OCI-LY3 (cell line): ENCODE measurements around the gene ARHGEF16.
A peak's percentile ranks its signal among the peaks of the same experiment; 100 is the strongest.

Experiments
- H2AFZ ChIP-seq: fragments of 200-600, 300-600 bp; shearing (Covaris generic); 2 replicates; pipeline ENCODE4 v1.6.0; 2014; ENCODE audit warnings: antibody characterized with exemption, low read depth, low read length
- H3K27ac ChIP-seq: fragments of 200-600, 300-600 bp; sonication (generic); 2 replicates; pipeline ENCODE4 v1.5.1; 2014; ENCODE audit warnings: mild to moderate bottlenecking, low read length, moderate library complexity, mixed read lengths
- H3K27me3 ChIP-seq: fragments of 200-600, 300-600 bp; sonication (generic); 2 replicates; pipeline ENCODE4 v1.6.1; 2014; ENCODE audit warnings: low read depth, low read length, mixed read lengths
- H3K36me3 ChIP-seq: fragments of 200-600, 300-600 bp; sonication (generic); replicated peaks from 2 replicates; pipeline ENCODE3; 2014; ENCODE audit warnings: low read depth, low read length, mixed read lengths
- H3K4me1 ChIP-seq: fragments of 300-600, 200-600 bp; sonication (generic); 2 replicates; pipeline ENCODE4 v1.6.1; 2014; ENCODE audit warnings: low read length, mixed read lengths
- H3K4me2 ChIP-seq: fragments of 200-600, 300-600 bp; sonication (generic); 2 replicates; pipeline ENCODE4 v1.6.1; 2014; ENCODE audit warnings: low read length, mixed read lengths
- H3K4me3 ChIP-seq: fragments of 300-600, 200-600 bp; sonication (generic); 2 replicates; pipeline ENCODE4 v1.5.1; 2014; ENCODE audit warnings: antibody characterized with exemption, mild to moderate bottlenecking, low read length, moderate library complexity
- H3K79me2 ChIP-seq: fragments of 300-600, 200-600 bp; shearing (Covaris generic); 2 replicates; pipeline ENCODE4 v1.6.1; 2014; ENCODE audit warnings: mild to moderate bottlenecking, low read length, mixed read lengths
- H3K9ac ChIP-seq: fragments of 300-600, 200-600 bp; shearing (Covaris generic); 2 replicates; pipeline ENCODE4 v1.6.0; 2014; ENCODE audit warnings: mild to moderate bottlenecking, low read length, moderate library complexity
- H3K9me3 ChIP-seq: fragments of 200-600, 300-600 bp; shearing (Covaris generic); 2 replicates; pipeline ENCODE4 v1.6.1; 2014; ENCODE audit warnings: low read length, mixed read lengths; ENCODE audit not compliant: insufficient read depth
- H4K20me1 ChIP-seq: fragments of 200-600, 300-600 bp; sonication (generic); 2 replicates; pipeline ENCODE4 v1.6.1; 2016; ENCODE audit warnings: low read length, mixed read lengths; ENCODE audit not compliant: insufficient read depth
- CTCF ChIP-seq: fragments of 200-600, 300-600 bp; sonication (generic); IDR thresholded peaks from 2 replicates; pipeline ENCODE4 v1.5.1; 2014; ENCODE audit warnings: antibody characterized with exemption, low read length, low read depth
- EZH2phosphoT487 ChIP-seq: fragments of 200-600 bp; shearing (Covaris generic); IDR thresholded peaks from 2 replicates; pipeline ENCODE4 v1.6.1; 2018; ENCODE audit warnings: antibody characterized with exemption, mixed run types, low read depth

The ARHGEF16 gene

GRCh38 chr1:3423896-3424611, 30.4 kb upstream of the ARHGEF16 start:
- Histone ChIP-seq H3K79me2 (no peaks in the 10 kb centered on the region), H3K27ac (no peak overlapping the region), H3K9me3 (no peaks in the 10 kb centered on the region), H3K4me3 (no peak overlapping the region), H2AFZ (0 out of 2 replicates have a peak overlapping the region, but pooled peaks have one; percentile 31), H3K9ac (no peak overlapping the region), H3K4me2 (no peak overlapping the region), H3K36me3 (no peaks in the 10 kb centered on the region), H3K27me3 (no peaks in the 10 kb centered on the region), H3K4me1 (no peaks in the 10 kb centered on the region), H4K20me1 (no peaks in the 10 kb centered on the region)
- no peak for TF ChIP-seq EZH2phosphoT487
- TF ChIP-seq CTCF: no peak

- Histone ChIP-seq H3K79me2 (no peaks in the 10 kb centered on the region), H4K20me1 (no peaks in the 10 kb centered on the region), H3K4me1 (no peaks in the 10 kb centered on the region), H3K4me2 (no peak overlapping the region), H3K27ac (no peak overlapping the region), H3K9ac (no peak overlapping the region), H3K4me3 (no peak overlapping the region), H3K36me3 (no peaks in the 10 kb centered on the region), H3K27me3 (no peaks in the 10 kb centered on the region), H2AFZ (no peak overlapping the region), H3K9me3 (no peaks in the 10 kb centered on the region)
- TF ChIP-seq CTCF: no peak
- no peak for TF ChIP-seq EZH2phosphoT487
These were observed 28.8 kb upstream of the ARHGEF16 start for GRCh38 chr1:3425486-3426215.

- no peaks in the 10 kb centered on the region for H3K79me2 ChIP-seq
- H3K4me1 ChIP-seq: no peaks in the 10 kb centered on the region
- H3K27ac ChIP-seq: no peak overlapping the region
- H3K27me3 ChIP-seq: no peaks in the 10 kb centered on the region
- TF ChIP-seq EZH2phosphoT487 (no peak), CTCF (no peak)
- H3K9ac ChIP-seq: no peak overlapping the region
- no peak overlapping the region for H2AFZ ChIP-seq
- no peaks in the 10 kb centered on the region for H3K9me3 ChIP-seq
- no peaks in the 10 kb centered on the region for H4K20me1 ChIP-seq
- H3K4me3 ChIP-seq: no peak overlapping the region
- no peak overlapping the region for H3K4me2 ChIP-seq
- no peaks in the 10 kb centered on the region for H3K36me3 ChIP-seq
These were observed 27.4 kb upstream of the ARHGEF16 start for GRCh38 chr1:3426956-3427535.
